Keratinocyte (primary cell): ENCODE data around the gene LARP4. TPM values are rescaled to one million over a fixed set of nuclear protein-coding genes. Genes with fewer than 3 reads are reported as not detected.

ENCODE experiments used
- DNase-seq: peaks from one replicate; pipeline ENCODE4 v3.0.0-alpha.2; 2011; ENCODE audit warnings: low read depth, missing footprints, low spot score
- FAIRE-seq: peaks from 2 replicates; lab custom pipeline; 2011; peaks lifted over from hg19 to GRCh38; lab: Jason Lieb, UNC
- H2AFZ ChIP-seq: 2 replicates; pipeline ENCODE4 v1.6.0; 2012; ENCODE audit warnings: low read length, control low read depth, inconsistent platforms; ENCODE audit not compliant: control insufficient read depth
- H3K27ac ChIP-seq: 2 replicates; pipeline ENCODE4 v1.5.1; 2011; ENCODE audit warnings: low read length; ENCODE audit not compliant: control insufficient read depth, insufficient read depth
- H3K27me3 ChIP-seq: 3 replicates; pipeline ENCODE4 v1.6.0; 2011; ENCODE audit warnings: low read length; ENCODE audit not compliant: control insufficient read depth, insufficient read depth; ENCODE audit errors: extremely low read depth
- H3K36me3 ChIP-seq, 2 experiments: 2 replicates in 1 of 2; 3 replicates in 1 of 2; pipeline ENCODE4 v1.5.1; 2011; ENCODE audit warnings: low read length in 2 of 2, mild to moderate bottlenecking in 1 of 2; ENCODE audit not compliant: control insufficient read depth in 2 of 2, insufficient read depth in 2 of 2; ENCODE audit errors: extremely low read depth in 1 of 2
- H3K4me1 ChIP-seq: 3 replicates; pipeline ENCODE4 v1.5.1; 2011; ENCODE audit warnings: low read length; ENCODE audit not compliant: control insufficient read depth, insufficient read depth; ENCODE audit errors: extremely low read depth
- H3K4me2 ChIP-seq: 3 replicates; pipeline ENCODE4 v1.6.0; 2011; ENCODE audit warnings: low read depth, low read length; ENCODE audit not compliant: control insufficient read depth, insufficient read depth; ENCODE audit errors: extremely low read depth
- H3K4me3 ChIP-seq, 3 experiments: fragments of 200-600 bp in 1 of 3; sonication (generic) in 1 of 3; 2 replicates in 2 of 3; 3 replicates in 1 of 3; pipeline ENCODE4 v1.5.1; 2011 to 2016; ENCODE audit warnings: low read length in 3 of 3, mild to moderate bottlenecking in 3 of 3, control low read depth in 2 of 3, inconsistent platforms in 1 of 3, low read depth in 1 of 3, mixed read lengths in 1 of 3, mixed run types in 1 of 3, moderate library complexity in 1 of 3; ENCODE audit not compliant: control insufficient read depth in 2 of 3, insufficient read depth in 2 of 3; ENCODE audit errors: extremely low read depth in 1 of 3
- H3K79me2 ChIP-seq: 2 replicates; pipeline ENCODE4 v1.6.0; 2012; ENCODE audit warnings: low read length; ENCODE audit not compliant: control insufficient read depth, insufficient read depth
- H3K9ac ChIP-seq: 3 replicates; pipeline ENCODE4 v1.6.0; 2011; ENCODE audit warnings: low read length; ENCODE audit not compliant: control insufficient read depth, insufficient read depth; ENCODE audit errors: extremely low read depth
- H3K9me1 ChIP-seq: 3 replicates; pipeline ENCODE4 v1.6.0; 2011; ENCODE audit warnings: low read length; ENCODE audit not compliant: control insufficient read depth, insufficient read depth; ENCODE audit errors: extremely low read depth
- H3K9me3 ChIP-seq: 2 replicates; pipeline ENCODE4 v1.5.1; 2012; ENCODE audit warnings: low read depth, low read length; ENCODE audit not compliant: control insufficient read depth
- H4K20me1 ChIP-seq: 3 replicates; pipeline ENCODE4 v1.6.0; 2011; ENCODE audit warnings: low read length; ENCODE audit not compliant: control insufficient read depth, insufficient read depth; ENCODE audit errors: extremely low read depth
- EZH2 ChIP-seq: IDR thresholded peaks from one replicate; pipeline ENCODE4 v1.6.1; 2012; ENCODE audit warnings: inconsistent platforms, mild to moderate bottlenecking, low read length, moderate library complexity
- dilution Hi-C: fragments of 300-500 bp; cut with MboI; formaldehyde crosslinking; loops from one replicate; pipeline ENCODE4 v1.7.0; 2020; ENCODE audit warnings: low sequenced_read_pairs; ENCODE audit not compliant: extremely low pct_ligation_motif_present
- polyA plus RNA-seq, 5 experiments: library from polyadenylated mRNA; depleted of rRNA in 3 of 5; stranded (reverse) in 3 of 5; stranded (forward) in 1 of 5; unstranded in 1 of 5; fragments of >200 nt; gene quantifications; 1 replicate in 1 of 5; 2 replicates in 3 of 5; 3 replicates in 1 of 5; pipeline versions ENCODE4 v1.2.1 to v1.2.3, GENCODE V29; 2011 to 2012; ENCODE audit warnings: missing spikeins in 2 of 5, low read depth in 1 of 5, low replicate concordance in 1 of 5
- TF ChIP-seq, protein P1 (sequence below), 3 experiments: IDR thresholded peaks in 1 of 3; conservative IDR thresholded peaks in 1 of 3; optimal IDR thresholded peaks in 1 of 3; 2 replicates in 2 of 3; 3 replicates in 1 of 3; pipeline versions ENCODE3 to v1.5.1; 2011; ENCODE audit warnings: low read length in 3 of 3, mild to moderate bottlenecking in 3 of 3, moderate library complexity in 2 of 3, control low read depth in 1 of 3, inconsistent platforms in 1 of 3; ENCODE audit not compliant: insufficient read depth in 2 of 3; ENCODE audit errors: extremely low read depth in 1 of 3

The LARP4 gene
- polyA plus RNA-seq, 1 donor (not counting 4 experiments of a cell fraction or from before 2014, with no cell fraction given): 33.2 TPM

DNA sequence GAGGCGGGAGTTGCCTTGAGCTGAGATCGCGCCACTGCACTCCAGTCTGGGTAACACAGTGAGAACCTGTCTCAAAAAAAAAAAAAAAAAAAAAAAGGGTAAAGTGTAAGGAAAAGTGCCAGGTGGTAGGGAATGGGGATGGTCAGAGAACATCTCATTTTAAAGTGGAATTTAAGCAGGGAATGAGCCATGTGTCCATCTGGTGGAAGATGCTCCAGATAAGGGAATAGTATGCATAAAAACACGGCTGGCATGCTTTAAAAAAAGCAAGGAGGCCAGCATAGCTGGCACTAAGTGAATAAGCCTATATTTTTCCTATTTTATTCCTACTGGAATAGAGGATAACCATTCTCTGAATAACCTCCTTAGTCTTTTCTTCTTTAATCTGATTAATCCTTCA is 38.0 kb upstream of the LARP4 start:
- H3K9me1 ChIP-seq: no peaks in the 10 kb centered on the region
- no peaks in the 10 kb centered on the region for H4K20me1 ChIP-seq
- H3K27me3 ChIP-seq: no peaks in the 10 kb centered on the region
- TF ChIP-seq EZH2: no peak
- TF ChIP-seq, protein P1, sequence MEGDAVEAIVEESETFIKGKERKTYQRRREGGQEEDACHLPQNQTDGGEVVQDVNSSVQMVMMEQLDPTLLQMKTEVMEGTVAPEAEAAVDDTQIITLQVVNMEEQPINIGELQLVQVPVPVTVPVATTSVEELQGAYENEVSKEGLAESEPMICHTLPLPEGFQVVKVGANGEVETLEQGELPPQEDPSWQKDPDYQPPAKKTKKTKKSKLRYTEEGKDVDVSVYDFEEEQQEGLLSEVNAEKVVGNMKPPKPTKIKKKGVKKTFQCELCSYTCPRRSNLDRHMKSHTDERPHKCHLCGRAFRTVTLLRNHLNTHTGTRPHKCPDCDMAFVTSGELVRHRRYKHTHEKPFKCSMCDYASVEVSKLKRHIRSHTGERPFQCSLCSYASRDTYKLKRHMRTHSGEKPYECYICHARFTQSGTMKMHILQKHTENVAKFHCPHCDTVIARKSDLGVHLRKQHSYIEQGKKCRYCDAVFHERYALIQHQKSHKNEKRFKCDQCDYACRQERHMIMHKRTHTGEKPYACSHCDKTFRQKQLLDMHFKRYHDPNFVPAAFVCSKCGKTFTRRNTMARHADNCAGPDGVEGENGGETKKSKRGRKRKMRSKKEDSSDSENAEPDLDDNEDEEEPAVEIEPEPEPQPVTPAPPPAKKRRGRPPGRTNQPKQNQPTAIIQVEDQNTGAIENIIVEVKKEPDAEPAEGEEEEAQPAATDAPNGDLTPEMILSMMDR (optimal IDR thresholded peaks at IDR 0.05 in 1 of 3, IDR thresholded peaks at IDR 0.05 in 1 of 3, conservative IDR thresholded peaks at IDR 0.05 in 1 of 3; ENCODE audit: extremely low read depth in 1 of 3, insufficient read depth in 2 of 3, low read length in 3 of 3): no peak
- no peaks in the 10 kb centered on the region for H3K36me3 ChIP-seq
- no peak overlapping the region for H3K9ac ChIP-seq
- no peaks in the 10 kb centered on the region for H3K9me3 ChIP-seq
- H3K4me1 ChIP-seq: no peaks in the 10 kb centered on the region
- FAIRE-seq (no peak), DNase-seq (no peak)
- H3K4me2 ChIP-seq: no peak overlapping the region
- no peaks in the 10 kb centered on the region for H3K79me2 ChIP-seq
- no peak overlapping the region for H3K4me3 ChIP-seq
- dilution Hi-C loops: no loop called here
- no peak overlapping the region for H2AFZ ChIP-seq
- no peak overlapping the region for H3K27ac ChIP-seq

DNA sequence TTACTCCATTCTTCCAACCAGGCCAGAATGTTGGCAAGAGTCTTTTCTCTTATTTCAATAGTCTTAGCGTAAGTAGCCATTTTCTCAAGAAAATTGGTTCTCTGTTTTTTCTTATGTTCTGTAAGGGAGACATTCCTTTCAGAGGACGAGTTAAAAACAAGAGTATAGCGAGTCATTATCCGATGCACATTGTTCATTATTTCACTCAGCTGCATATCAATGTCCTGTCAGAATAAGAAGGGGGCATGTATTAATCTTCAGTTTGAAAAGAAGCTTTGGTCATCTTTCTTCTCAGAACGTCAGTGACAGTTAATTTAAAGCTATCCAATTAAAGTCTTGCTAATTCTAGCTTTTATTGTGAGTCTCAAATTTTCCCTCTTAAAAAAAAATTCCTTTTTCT is 37.5 kb upstream of the LARP4 start:
- no peaks in the 10 kb centered on the region for H3K79me2 ChIP-seq
- no peak overlapping the region for H3K27ac ChIP-seq
- H3K9me1 ChIP-seq: no peaks in the 10 kb centered on the region
- no peak overlapping the region for H2AFZ ChIP-seq
- no peak overlapping the region for H3K4me3 ChIP-seq
- H3K4me1 ChIP-seq: no peaks in the 10 kb centered on the region
- no peak overlapping the region for H3K9ac ChIP-seq
- FAIRE-seq (no peak), DNase-seq (no peak)
- no peak for TF ChIP-seq EZH2
- TF ChIP-seq, protein P1 (optimal IDR thresholded peaks at IDR 0.05 in 1 of 3, IDR thresholded peaks at IDR 0.05 in 1 of 3, conservative IDR thresholded peaks at IDR 0.05 in 1 of 3; ENCODE audit: extremely low read depth in 1 of 3, insufficient read depth in 2 of 3, low read length in 3 of 3): no peak
- no peaks in the 10 kb centered on the region for H4K20me1 ChIP-seq
- H3K9me3 ChIP-seq: no peaks in the 10 kb centered on the region
- no peaks in the 10 kb centered on the region for H3K27me3 ChIP-seq
- no peaks in the 10 kb centered on the region for H3K36me3 ChIP-seq
- dilution Hi-C loops: no loop called here
- H3K4me2 ChIP-seq: no peak overlapping the region
